HepG2 (cell line): ENCODE measurements around the gene VDR. TPM values are rescaled to one million over a fixed set of nuclear protein-coding genes. Genes with fewer than 3 reads are reported as not detected.

Experiments
- ATAC-seq: fragments of 200-7000 bp; cut with Tn5 transposase; 3 replicates; pipeline ENCODE4 v1.9.1; 2020; ENCODE audit warnings: mild to moderate bottlenecking, moderate library complexity
- BruUV-seq: library from RNA; stranded (reverse); fragments of 400-500 nt; replicated peaks from 2 replicates; lab custom pipeline; 2021; lab: Mats Ljungman, UMichigan
- CTCF ChIA-PET: fragments of 300-600 bp; formaldehyde crosslinking; extraction: SDS; loops from one replicate; lab custom pipeline; 2021; ENCODE audit warnings: low total read pairs, inconsistent platforms, low intra/inter-chr PET ratio; lab: Yijun Ruan, JAX
- POLR2A ChIA-PET: fragments of 350-600 bp; sonication (Branson Sonifier 250); formaldehyde crosslinking; loops from one replicate; lab custom pipeline; 2020; ENCODE audit warnings: antibody characterized with exemption, inconsistent platforms; lab: Yijun Ruan, JAX
- DNase-seq: peaks from one replicate; pipeline ENCODE4 v3.0.0-alpha.2; 2015; ENCODE audit warnings: low spot score
- FAIRE-seq: peaks from 3 replicates; lab custom pipeline; 2011; peaks lifted over from hg19 to GRCh38; lab: Jason Lieb, UNC
- H2AFZ ChIP-seq: one replicate; pipeline ENCODE4 v1.6.1; 2011; ENCODE audit warnings: low read length, inconsistent platforms
- H3K27ac ChIP-seq: fragments of 300-600 bp; 3 replicates; pipeline ENCODE4 v1.8.0; 2011; ENCODE audit warnings: mixed run types, mild to moderate bottlenecking, mixed read lengths, low read length, inconsistent platforms; ENCODE audit not compliant: insufficient read depth; ENCODE audit errors: extremely low read length
- H3K27me3 ChIP-seq, 2 experiments: fragments of 200-600 bp in 1 of 2; 2 replicates in 1 of 2; 3 replicates in 1 of 2; pipeline versions ENCODE4 v1.6.0 to v1.8.0; 2011; ENCODE audit warnings: low read length in 2 of 2, mild to moderate bottlenecking in 2 of 2, moderate library complexity in 2 of 2, inconsistent platforms in 1 of 2; ENCODE audit not compliant: insufficient read depth in 2 of 2, control insufficient read depth in 1 of 2
- H3K36me3 ChIP-seq, 2 experiments: fragments of 200-600 bp in 1 of 2; replicated peaks in 1 of 2; 2 replicates in 1 of 2; 3 replicates in 1 of 2; pipeline versions ENCODE4 v1.5.1 to v1.8.0; 2011; ENCODE audit warnings: low read length in 2 of 2, inconsistent platforms in 1 of 2; ENCODE audit not compliant: insufficient read depth in 2 of 2, control insufficient read depth in 1 of 2
- H3K4me1 ChIP-seq: 2 replicates; pipeline ENCODE4 v1.5.1; 2012; ENCODE audit warnings: low read length, inconsistent platforms; ENCODE audit not compliant: insufficient read depth
- H3K4me2 ChIP-seq: 2 replicates; pipeline ENCODE4 v1.6.0; 2011; ENCODE audit warnings: low read depth, low read length, inconsistent platforms
- H3K4me3 ChIP-seq, 3 experiments: fragments of 200-600 bp in 1 of 3; sonication (generic), shearing (Covaris generic) in 1 of 3; replicated peaks in 1 of 3; 2 replicates each; pipeline ENCODE4 v1.5.1; 2011 to 2016; ENCODE audit warnings: low read length in 3 of 3, inconsistent platforms in 2 of 3, low read depth in 2 of 3, mild to moderate bottlenecking in 2 of 3, control low read depth in 1 of 3, mixed read lengths in 1 of 3; ENCODE audit not compliant: insufficient read depth in 1 of 3
- H3K79me2 ChIP-seq: one replicate; pipeline ENCODE4 v1.6.1; 2011; ENCODE audit warnings: low read length, inconsistent platforms; ENCODE audit not compliant: insufficient read depth
- H3K9ac ChIP-seq: 2 replicates; pipeline ENCODE4 v1.6.0; 2011; ENCODE audit warnings: mild to moderate bottlenecking, low read depth, low read length, inconsistent platforms; ENCODE audit not compliant: insufficient read depth
- H3K9me3 ChIP-seq: 2 replicates; pipeline ENCODE4 v1.5.1; 2012; ENCODE audit warnings: mild to moderate bottlenecking, low read length
- H4K20me1 ChIP-seq: 2 replicates; pipeline ENCODE4 v1.6.0; 2011; ENCODE audit warnings: inconsistent platforms, mild to moderate bottlenecking, low read length, moderate library complexity; ENCODE audit not compliant: insufficient read depth
- CCDC6 ChIP-seq: sonication (generic); formaldehyde crosslinking; IDR thresholded peaks from 2 replicates; pipeline ENCODE4 v1.8.1; 2022; ENCODE audit warnings: mild to moderate bottlenecking, missing genetic modification reagents, moderate library complexity
- IKZF5 ChIP-seq: IDR thresholded peaks from 2 replicates; pipeline ENCODE4 v1.6.1; 2018; ENCODE audit warnings: missing genetic modification reagents, mild to moderate bottlenecking, missing compliant biosample characterization
- MTERF4 ChIP-seq: sonication (generic); formaldehyde crosslinking; IDR thresholded peaks from 2 replicates; pipeline ENCODE4 v1.8.0; 2023; ENCODE audit warnings: mild to moderate bottlenecking, missing genetic modification reagents
- NCOR1 ChIP-seq: fragments of 200-600 bp; sonication (generic); IDR thresholded peaks from 2 replicates; pipeline ENCODE4 v1.7.0; 2017; ENCODE audit warnings: antibody characterized with exemption, low read length, borderline replicate concordance
- STAT6 ChIP-seq: sonication (generic); formaldehyde crosslinking; IDR thresholded peaks from 2 replicates; pipeline ENCODE4 v1.4.0; 2020; ENCODE audit warnings: missing genetic modification reagents, mild to moderate bottlenecking, borderline replicate concordance
- THAP8 ChIP-seq: sonication (generic); formaldehyde crosslinking; IDR thresholded peaks from 2 replicates; pipeline ENCODE4 v1.5.1; 2020; ENCODE audit warnings: missing genetic modification reagents, mild to moderate bottlenecking, borderline replicate concordance
- ZBTB1 ChIP-seq: sonication (generic); formaldehyde crosslinking; IDR thresholded peaks from 2 replicates; pipeline ENCODE4 v1.4.0; 2020; ENCODE audit warnings: missing genetic modification reagents, borderline replicate concordance
- ZNF143 ChIP-seq: sonication (generic); formaldehyde crosslinking; IDR thresholded peaks from 2 replicates; pipeline ENCODE4 v1.4.0; 2020; ENCODE audit warnings: missing genetic modification reagents
- ZNF460 ChIP-seq: sonication (generic); formaldehyde crosslinking; IDR thresholded peaks from 2 replicates; pipeline ENCODE4 v1.5.1; 2020; ENCODE audit warnings: missing genetic modification reagents, mild to moderate bottlenecking, borderline replicate concordance
- WGBS: methylation state at CpG from one replicate; pipeline ENCODE4 v1.1.6; 2017; ENCODE audit warnings: low lambda C conversion rate; 5-methylcytosine and 5-hydroxymethylcytosine counted together
- in situ Hi-C: cut with HindIII; loops from 2 replicates; pipeline ENCODE4 v1.10.0; 2017; ENCODE audit warnings: low pct_unique_long_range_greater_than_20kb; ENCODE audit not compliant: extremely low pct_ligation_motif_present
- intact Hi-C: fragments of 100-400 bp; cut with micrococcal nuclease; formaldehyde crosslinking; loops from one replicate; pipeline ENCODE4 v1.10.0; 2022; ENCODE audit not compliant: unreplicated experiment
- polyA plus RNA-seq, 8 experiments: library from polyadenylated mRNA; depleted of rRNA in 3 of 8; stranded (reverse) in 7 of 8; unstranded in 1 of 8; fragments of >200 nt; fragmentation: Illumina TruSeq in 4 of 8; extraction: Trizol in 4 of 8; gene quantifications; 2 replicates each; pipeline versions ENCODE4 v1.2.1 to v1.2.3, GENCODE V29; 2011 to 2016; ENCODE audit warnings: low read depth in 4 of 8, missing spikeins in 1 of 8, mixed read lengths in 1 of 8; ENCODE audit not compliant: insufficient read depth in 1 of 8
- total RNA-seq, 5 experiments: library from RNA; depleted of rRNA; stranded (reverse); fragments of >200 nt; fragmentation: Illumina TruSeq; extraction: Trizol; gene quantifications; 2 replicates each; pipeline ENCODE4 v1.2.3, GENCODE V29; 2016; ENCODE audit warnings: low read depth in 1 of 5

Gene VDR
- total and polyA plus RNA-seq, 2 of the 13 experiments (the other 11 are each of a cell fraction or from before 2014, with no cell fraction given) = 0.08 to 0.33 TPM

GRCh38 chr12:47903151-47903611, 1.6 kb downstream of the VDR start:
- H3K4me3 ChIP-seq = no peak overlapping the region
- no peaks in the 10 kb centered on the region for H3K79me2 ChIP-seq
- no TSS peak for BruUV-seq
- no peak for TF ChIP-seq STAT6
- TF ChIP-seq CCDC6 = no peak
- TF ChIP-seq ZNF143 (CRISPR knock-in tag) = no peak
- no peak for TF ChIP-seq IKZF5 (CRISPR knock-in tag)
- no peak for TF ChIP-seq ZNF460 (CRISPR knock-in tag)
- TF ChIP-seq MTERF4 (CRISPR knock-in tag) = no peak
- no peak for TF ChIP-seq NCOR1
- TF ChIP-seq THAP8 (CRISPR knock-in tag) = no peak
- no peak for TF ChIP-seq ZBTB1 (CRISPR knock-in tag)
- WGBS = 0% methylated on average over 2 of the region's 3 CpGs
- H3K9ac ChIP-seq = no peak overlapping the region
- no peaks in the 10 kb centered on the region for H4K20me1 ChIP-seq
- no peak overlapping the region for H3K27ac ChIP-seq
- ATAC-seq = no peak
- DNase-seq = no peak
- no peak overlapping the region for H2AFZ ChIP-seq
- intact Hi-C loops = loop anchor here (5.0 to 10.0 kb wide), 2 partner anchors 59 to 132 kb away; partner anchors contain the start of gene TMEM106C
- ChIA-PET POLR2A (no interaction called here), CTCF (no interaction called here)
- no peak for FAIRE-seq
- peaks cover 0 to 31% of the 10 kb centered on the region in 2 experiments; a peak in 3 of 5 replicates for H3K27me3 ChIP-seq
- no peaks in the 10 kb centered on the region for H3K36me3 ChIP-seq
- no peak overlapping the region for H3K4me2 ChIP-seq
- H3K9me3 ChIP-seq = no peaks in the 10 kb centered on the region
- in situ Hi-C loops = loop anchor here (5.0 to 10.0 kb wide), 2 partner anchors 49 to 262 kb away; no protein-coding TSS in a partner anchor
- peaks cover 43% of the 10 kb centered on the region for H3K4me1 ChIP-seq
